ENCODE measurements around the gene CD8A. TPM values are rescaled to one million over a fixed set of nuclear protein-coding genes. Genes with fewer than 3 reads are reported as not detected.

Gene CD8A
- polyA plus RNA-seq, 1 donor, result 2.1 TPM

DNA sequence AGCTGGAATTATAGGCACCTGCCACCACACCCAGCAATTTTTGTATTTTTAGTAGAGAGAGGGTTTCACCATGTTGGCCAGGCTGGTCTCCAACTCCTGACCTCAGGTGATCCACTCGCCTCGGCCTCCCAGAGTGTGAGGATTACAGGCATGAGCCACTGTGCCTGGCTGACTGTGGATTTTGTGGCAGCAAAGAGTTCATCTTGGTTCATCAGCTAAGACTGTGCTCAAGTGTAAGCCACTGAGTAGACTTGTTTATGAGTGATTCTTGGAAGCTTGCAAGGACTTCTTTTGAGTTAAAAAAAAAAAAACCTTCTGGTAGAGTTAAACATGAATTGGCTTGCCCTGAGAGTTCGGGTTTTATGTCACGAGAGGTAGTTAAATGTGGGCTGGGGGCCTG is 36.2 kb upstream of the CD8A start:
- Histone ChIP-seq H3K4me1 (ENCODE audit: control insufficient read depth, insufficient read depth, low read length) (no peaks in the 10 kb centered on the region), H3K4me3 (ENCODE audit: low read length) (no peak overlapping the region), H3K9me3 (ENCODE audit: control insufficient read depth, low read depth, low read length) (no peaks in the 10 kb centered on the region), H3K36me3 (ENCODE audit: control insufficient read depth, insufficient read depth, low read length) (no peaks in the 10 kb centered on the region), H3K27me3 (ENCODE audit: control insufficient read depth, insufficient read depth, low read length) (no peaks in the 10 kb centered on the region), H3K27ac (ENCODE audit: low read length) (no peak overlapping the region)
- WGBS (ENCODE audit: insufficient coverage, low lambda C conversion rate), result no CpG with 5 or more reads among the region's 4 CpGs
- no peak for DNase-seq

GRCh38 chr2:86825693-86826381 is 35.1 kb upstream of the CD8A start:
- Histone ChIP-seq H3K9me3 (ENCODE audit: control insufficient read depth, low read depth, low read length) (no peaks in the 10 kb centered on the region), H3K36me3 (ENCODE audit: control insufficient read depth, insufficient read depth, low read length) (no peaks in the 10 kb centered on the region), H3K27ac (ENCODE audit: low read length) (no peak overlapping the region), H3K27me3 (ENCODE audit: control insufficient read depth, insufficient read depth, low read length) (no peaks in the 10 kb centered on the region), H3K4me3 (ENCODE audit: low read length) (no peak overlapping the region), H3K4me1 (ENCODE audit: control insufficient read depth, insufficient read depth, low read length) (no peaks in the 10 kb centered on the region)
- DNase-seq, result no peak
- WGBS (ENCODE audit: insufficient coverage, low lambda C conversion rate), result no CpG with 5 or more reads among the region's 16 CpGs

DNA sequence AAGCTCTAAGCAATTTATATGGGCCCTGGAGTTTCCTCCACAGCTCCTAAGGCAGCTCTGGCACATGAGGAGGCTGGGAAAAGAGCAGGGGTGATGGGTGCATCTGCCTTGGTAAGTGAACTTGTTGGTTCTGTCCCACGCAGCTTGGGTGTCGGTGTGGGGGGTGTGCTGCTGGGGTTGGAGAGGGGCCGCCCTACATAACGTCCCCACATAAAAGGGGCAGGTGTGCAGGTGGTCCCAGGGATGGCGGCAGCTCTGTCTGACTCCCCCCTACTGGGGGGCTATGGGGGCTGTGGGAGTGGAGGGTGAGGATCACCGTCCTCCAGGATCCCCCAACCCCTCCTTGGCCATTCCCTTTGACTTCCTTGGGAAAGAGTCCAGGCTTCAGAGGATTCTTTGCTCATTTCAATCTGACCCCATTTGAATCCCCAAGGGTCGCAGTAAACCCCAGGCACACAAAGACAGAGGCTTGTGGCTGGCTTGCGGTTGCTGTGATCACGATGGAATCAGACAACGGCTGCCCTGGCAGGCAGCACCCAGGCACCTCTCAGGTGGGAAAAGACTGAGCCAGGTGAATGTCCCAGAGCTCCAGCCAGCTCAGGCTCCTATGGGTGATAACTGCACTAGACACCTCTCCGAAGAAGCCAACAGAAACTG is 34.5 kb upstream of the CD8A start:
- Histone ChIP-seq H3K4me3 (ENCODE audit: low read length) (no peak overlapping the region), H3K27me3 (ENCODE audit: control insufficient read depth, insufficient read depth, low read length) (no peaks in the 10 kb centered on the region), H3K9me3 (ENCODE audit: control insufficient read depth, low read depth, low read length) (no peaks in the 10 kb centered on the region), H3K27ac (ENCODE audit: low read length) (no peak overlapping the region), H3K36me3 (ENCODE audit: control insufficient read depth, insufficient read depth, low read length) (no peaks in the 10 kb centered on the region), H3K4me1 (ENCODE audit: control insufficient read depth, insufficient read depth, low read length) (no peaks in the 10 kb centered on the region)
- no peak for DNase-seq
- WGBS (ENCODE audit: insufficient coverage, low lambda C conversion rate), result no CpG with 5 or more reads among the region's 11 CpGs

GRCh38 chr2:86822668-86823345 is 32.1 kb upstream of the CD8A start:
- Histone ChIP-seq H3K27me3 (ENCODE audit: control insufficient read depth, insufficient read depth, low read length) (no peaks in the 10 kb centered on the region), H3K4me3 (ENCODE audit: low read length) (no peak overlapping the region), H3K9me3 (ENCODE audit: control insufficient read depth, low read depth, low read length) (no peaks in the 10 kb centered on the region), H3K36me3 (ENCODE audit: control insufficient read depth, insufficient read depth, low read length) (no peaks in the 10 kb centered on the region), H3K4me1 (ENCODE audit: control insufficient read depth, insufficient read depth, low read length) (peaks cover 11% of the 10 kb centered on the region), H3K27ac (ENCODE audit: low read length) (no peak overlapping the region)
- DNase-seq, result no peak
- no CpG with 5 or more reads among the region's 3 CpGs for WGBS (ENCODE audit: insufficient coverage, low lambda C conversion rate)

GRCh38 chr2:86821842-86822241 is 31.1 kb upstream of the CD8A start:
- no peaks in the 10 kb centered on the region for H3K36me3 ChIP-seq (ENCODE audit: control insufficient read depth, insufficient read depth, low read length)
- H3K4me3 ChIP-seq (ENCODE audit: low read length), result no peak overlapping the region

DNA sequence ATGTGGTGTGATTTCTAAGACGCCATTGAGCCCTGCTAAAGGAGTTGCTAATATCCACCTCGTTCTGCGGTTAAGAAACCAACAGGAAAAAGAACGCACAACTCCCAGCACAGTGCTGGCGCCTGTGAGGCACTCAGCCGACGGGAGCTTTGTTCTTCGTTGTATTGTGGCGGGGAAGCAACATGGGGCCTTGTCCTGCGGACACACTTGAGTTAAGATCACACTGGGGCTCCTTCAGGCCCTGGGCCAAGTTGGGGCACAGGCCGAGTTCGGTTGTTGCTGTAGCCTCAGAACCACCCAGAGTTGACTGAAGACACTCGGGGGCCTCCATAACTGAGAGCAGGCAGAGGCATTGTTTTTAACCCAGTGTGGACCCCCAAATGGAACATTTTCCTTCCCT is 30.6 kb upstream of the CD8A start:
- no peaks in the 10 kb centered on the region for H3K9me3 ChIP-seq (ENCODE audit: control insufficient read depth, low read depth, low read length)
- no CpG with 5 or more reads among the region's 13 CpGs for WGBS (ENCODE audit: insufficient coverage, low lambda C conversion rate)
- no peaks in the 10 kb centered on the region for H3K27me3 ChIP-seq (ENCODE audit: control insufficient read depth, insufficient read depth, low read length)
- H3K36me3 ChIP-seq (ENCODE audit: control insufficient read depth, insufficient read depth, low read length), result no peaks in the 10 kb centered on the region
- H3K4me3 ChIP-seq (ENCODE audit: low read length), result no peak overlapping the region
- H3K4me1 ChIP-seq (ENCODE audit: control insufficient read depth, insufficient read depth, low read length), result peaks cover 13% of the 10 kb centered on the region
- no peak for DNase-seq
- H3K27ac ChIP-seq (ENCODE audit: low read length), result no peak overlapping the region

More at GRCh38 chr2:86821842-86822241, 31.1 kb upstream of the CD8A start:
- Histone ChIP-seq H3K4me1 (ENCODE audit: control insufficient read depth, insufficient read depth, low read length) (peaks cover 11% of the 10 kb centered on the region), H3K27me3 (ENCODE audit: control insufficient read depth, insufficient read depth, low read length) (no peaks in the 10 kb centered on the region), H3K9me3 (ENCODE audit: control insufficient read depth, low read depth, low read length) (no peaks in the 10 kb centered on the region), H3K27ac (ENCODE audit: low read length) (no peak overlapping the region)
- no CpG with 5 or more reads among the region's 6 CpGs for WGBS (ENCODE audit: insufficient coverage, low lambda C conversion rate)
- no peak for DNase-seq

GRCh38 chr2:86818957-86819356 is 28.2 kb upstream of the CD8A start:
- Histone ChIP-seq H3K4me1 (ENCODE audit: control insufficient read depth, insufficient read depth, low read length) (peaks cover 30% of the 10 kb centered on the region), H3K36me3 (ENCODE audit: control insufficient read depth, insufficient read depth, low read length) (no peaks in the 10 kb centered on the region), H3K9me3 (ENCODE audit: control insufficient read depth, low read depth, low read length) (no peaks in the 10 kb centered on the region), H3K4me3 (ENCODE audit: low read length) (no peak overlapping the region), H3K27me3 (ENCODE audit: control insufficient read depth, insufficient read depth, low read length) (no peaks in the 10 kb centered on the region), H3K27ac (ENCODE audit: low read length) (peak overlapping the region; percentile 51)
- no peak for DNase-seq
- no CpG with 5 or more reads among the region's 2 CpGs for WGBS (ENCODE audit: insufficient coverage, low lambda C conversion rate)

GRCh38 chr2:86818114-86818801 is 27.5 kb upstream of the CD8A start:
- Histone ChIP-seq H3K4me1 (ENCODE audit: control insufficient read depth, insufficient read depth, low read length) (peaks cover 34% of the 10 kb centered on the region), H3K27ac (ENCODE audit: low read length) (peak overlapping the region; percentile 51), H3K4me3 (ENCODE audit: low read length) (no peak overlapping the region), H3K36me3 (ENCODE audit: control insufficient read depth, insufficient read depth, low read length) (no peaks in the 10 kb centered on the region), H3K27me3 (ENCODE audit: control insufficient read depth, insufficient read depth, low read length) (no peaks in the 10 kb centered on the region), H3K9me3 (ENCODE audit: control insufficient read depth, low read depth, low read length) (no peaks in the 10 kb centered on the region)
- peak in 1 of 2 donors; percentile 48 for DNase-seq
- 90% methylated on average over 1 of the region's 4 CpGs for WGBS (ENCODE audit: insufficient coverage, low lambda C conversion rate)

- no peak overlapping the region for H3K4me3 ChIP-seq (ENCODE audit: low read length)
- H3K27ac ChIP-seq (ENCODE audit: low read length), result peak overlapping the region; percentile 81
- DNase-seq, result peak; percentile 75 to 85
- H3K36me3 ChIP-seq (ENCODE audit: control insufficient read depth, insufficient read depth, low read length), result no peaks in the 10 kb centered on the region
- no peaks in the 10 kb centered on the region for H3K9me3 ChIP-seq (ENCODE audit: control insufficient read depth, low read depth, low read length)
- H3K27me3 ChIP-seq (ENCODE audit: control insufficient read depth, insufficient read depth, low read length), result no peaks in the 10 kb centered on the region
- H3K4me1 ChIP-seq (ENCODE audit: control insufficient read depth, insufficient read depth, low read length), result peaks cover 34% of the 10 kb centered on the region
- WGBS (ENCODE audit: insufficient coverage, low lambda C conversion rate), result no CpG with 5 or more reads among the region's 1 CpG
Observed at GRCh38 chr2:86815611-86816010, 24.9 kb upstream of the CD8A start.

GRCh38 chr2:86809481-86810121 is 18.9 kb upstream of the CD8A start:
- Histone ChIP-seq H3K9me3 (ENCODE audit: control insufficient read depth, low read depth, low read length) (no peaks in the 10 kb centered on the region), H3K36me3 (ENCODE audit: control insufficient read depth, insufficient read depth, low read length) (no peaks in the 10 kb centered on the region), H3K4me1 (ENCODE audit: control insufficient read depth, insufficient read depth, low read length) (peaks cover 10% of the 10 kb centered on the region), H3K4me3 (ENCODE audit: low read length) (peak overlapping the region; percentile 49), H3K27ac (ENCODE audit: low read length) (peak overlapping the region; percentile 30), H3K27me3 (ENCODE audit: control insufficient read depth, insufficient read depth, low read length) (peaks cover 15% of the 10 kb centered on the region)
- DNase-seq, result peak in 1 of 2 donors; percentile 30
- no CpG with 5 or more reads among the region's 43 CpGs for WGBS (ENCODE audit: insufficient coverage, low lambda C conversion rate)

All from large intestine (tissue), 3 donors.